HG03354 (cell line): ENCODE measurements around the gene SYDE2.
"Not testable (repeated sequence)": the region's sequence is repeated elsewhere in the genome, so short reads cannot be mapped to it uniquely, and the experiment has no call there.

Source experiments
- ATAC-seq: cut with Tn5 transposase; IDR thresholded peaks from one replicate; pipeline ENCODE4 v1.9.1; 2021; ENCODE audit warnings: mild to moderate bottlenecking; ENCODE audit not compliant: unreplicated experiment, poor library complexity, severe bottlenecking

Gene SYDE2, protein sequence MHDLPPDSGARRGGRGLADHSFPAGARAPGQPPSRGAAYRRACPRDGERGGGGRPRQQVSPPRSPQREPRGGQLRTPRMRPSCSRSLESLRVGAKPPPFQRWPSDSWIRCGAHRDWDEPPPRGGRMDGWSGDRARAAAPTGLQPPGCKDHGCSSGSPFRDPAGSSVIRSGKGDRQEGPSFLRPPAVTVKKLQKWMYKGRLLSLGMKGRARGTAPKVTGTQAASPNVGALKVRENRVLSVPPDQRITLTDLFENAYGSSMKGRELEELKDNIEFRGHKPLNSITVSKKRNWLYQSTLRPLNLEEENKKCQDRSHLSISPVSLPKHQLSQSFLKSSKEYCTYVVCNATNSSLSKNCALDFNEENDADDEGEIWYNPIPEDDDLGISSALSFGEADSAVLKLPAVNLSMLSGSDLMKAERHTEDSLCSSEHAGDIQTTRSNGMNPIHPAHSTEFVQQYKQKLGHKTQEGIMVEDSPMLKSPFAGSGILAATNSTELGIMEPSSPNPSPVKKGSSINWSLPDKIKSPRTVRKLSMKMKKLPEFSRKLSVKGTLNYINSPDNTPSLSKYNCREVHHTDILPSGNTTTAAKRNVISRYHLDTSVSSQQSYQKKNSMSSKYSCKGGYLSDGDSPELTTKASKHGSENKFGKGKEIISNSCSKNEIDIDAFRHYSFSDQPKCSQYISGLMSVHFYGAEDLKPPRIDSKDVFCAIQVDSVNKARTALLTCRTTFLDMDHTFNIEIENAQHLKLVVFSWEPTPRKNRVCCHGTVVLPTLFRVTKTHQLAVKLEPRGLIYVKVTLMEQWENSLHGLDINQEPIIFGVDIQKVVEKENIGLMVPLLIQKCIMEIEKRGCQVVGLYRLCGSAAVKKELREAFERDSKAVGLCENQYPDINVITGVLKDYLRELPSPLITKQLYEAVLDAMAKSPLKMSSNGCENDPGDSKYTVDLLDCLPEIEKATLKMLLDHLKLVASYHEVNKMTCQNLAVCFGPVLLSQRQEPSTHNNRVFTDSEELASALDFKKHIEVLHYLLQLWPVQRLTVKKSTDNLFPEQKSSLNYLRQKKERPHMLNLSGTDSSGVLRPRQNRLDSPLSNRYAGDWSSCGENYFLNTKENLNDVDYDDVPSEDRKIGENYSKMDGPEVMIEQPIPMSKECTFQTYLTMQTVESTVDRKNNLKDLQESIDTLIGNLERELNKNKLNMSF

DNA sequence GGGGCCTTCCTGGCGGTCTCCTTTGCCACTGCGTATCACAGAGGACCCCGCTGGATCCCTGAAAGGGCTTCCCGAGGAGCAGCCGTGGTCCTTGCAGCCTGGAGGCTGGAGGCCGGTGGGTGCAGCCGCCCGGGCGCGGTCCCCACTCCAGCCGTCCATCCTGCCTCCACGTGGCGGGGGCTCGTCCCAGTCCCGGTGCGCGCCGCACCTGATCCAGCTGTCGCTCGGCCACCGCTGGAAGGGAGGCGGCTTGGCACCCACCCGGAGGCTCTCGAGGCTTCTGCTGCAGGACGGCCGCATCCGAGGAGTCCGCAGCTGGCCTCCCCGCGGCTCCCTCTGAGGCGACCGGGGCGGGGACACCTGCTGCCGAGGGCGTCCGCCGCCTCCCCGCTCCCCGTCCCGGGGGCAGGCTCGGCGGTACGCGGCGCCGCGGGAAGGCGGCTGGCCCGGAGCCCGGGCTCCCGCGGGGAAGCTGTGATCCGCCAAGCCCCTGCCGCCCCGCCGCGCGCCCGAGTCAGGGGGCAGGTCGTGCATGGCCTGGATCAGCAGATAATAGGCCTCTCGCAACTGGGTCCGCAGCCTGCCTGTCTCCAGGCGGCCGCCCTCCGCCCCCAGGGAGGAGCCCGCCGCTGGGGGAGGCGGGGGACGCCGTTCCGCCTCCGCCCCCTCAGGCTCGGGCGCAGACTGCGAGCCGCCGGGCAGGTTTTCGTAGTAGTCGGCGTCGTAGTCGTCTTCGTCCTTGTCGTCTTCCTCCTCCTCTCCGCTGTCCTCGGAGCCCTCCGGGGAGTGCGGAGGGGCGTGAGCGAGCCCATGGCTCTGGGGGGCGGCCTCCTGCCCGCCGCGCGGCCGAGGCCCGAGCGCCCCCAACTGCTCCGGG, at the start of gene SYDE2:
SYDE2 (minus strand) TSS at position 554 of the 877 bp plus-strand sequence; CDS start at position 534, 20 bp downstream.
- peak; percentile 78 for ATAC-seq

DNA sequence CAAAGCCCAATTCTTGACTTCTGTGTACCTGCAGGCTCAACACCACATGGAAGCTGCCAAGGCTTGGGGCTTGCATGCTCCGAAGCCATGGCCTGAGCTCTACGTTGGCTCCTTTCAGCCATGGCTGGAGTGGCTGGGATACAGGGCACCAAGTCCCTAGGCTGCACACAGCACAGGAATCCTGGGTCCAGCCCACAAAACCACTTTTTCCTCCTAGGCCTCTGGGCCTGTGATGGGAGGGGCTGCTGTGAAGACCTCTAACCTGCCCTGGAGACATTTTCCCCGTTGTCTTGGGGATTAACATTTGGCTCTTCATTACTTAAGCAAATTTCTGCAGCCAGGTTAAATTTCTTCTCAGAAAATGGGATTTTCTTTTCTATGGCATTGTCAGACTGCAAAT, 48.2 kb upstream of the SYDE2 start:
- ATAC-seq: not testable (repeated sequence)

DNA sequence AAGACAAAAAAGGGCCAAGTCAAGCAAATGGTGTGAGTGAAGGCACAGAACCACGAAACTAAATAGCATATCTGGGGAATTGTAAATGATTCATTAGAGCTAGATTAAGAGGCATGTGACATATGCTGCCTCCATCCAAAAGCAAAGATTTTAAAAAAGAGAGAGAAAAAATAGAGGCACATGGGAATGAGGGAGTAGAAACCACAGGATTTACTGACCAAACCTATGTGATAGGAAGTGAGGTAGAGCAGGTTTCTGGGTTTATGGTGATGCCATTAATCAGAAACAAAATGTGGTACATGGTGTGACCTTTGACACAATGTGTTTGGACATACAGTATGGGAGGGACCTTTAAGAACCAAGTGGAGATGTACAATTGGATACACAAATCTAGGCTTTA, 45.1 kb upstream of the SYDE2 start:
- ATAC-seq: no peak

DNA sequence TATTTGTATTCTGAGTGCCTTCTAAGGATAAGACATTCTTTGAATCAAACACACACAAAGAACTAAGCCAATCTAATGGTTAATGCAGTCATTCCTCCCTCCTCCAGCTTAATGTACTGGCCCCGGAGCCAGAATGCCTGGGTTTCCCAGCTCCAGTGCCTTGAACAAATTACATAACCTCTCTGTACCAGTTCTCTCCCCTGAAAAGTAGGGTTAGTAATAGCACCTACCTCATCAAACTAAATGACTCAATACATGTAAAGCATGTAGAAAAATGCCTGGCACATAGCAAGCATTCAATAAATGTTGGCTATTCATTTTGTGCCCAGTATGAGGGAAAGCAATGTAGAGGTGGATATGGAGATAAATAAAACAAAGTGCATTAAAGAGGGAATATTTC, 44.6 kb upstream of the SYDE2 start:
- ATAC-seq: no peak

DNA sequence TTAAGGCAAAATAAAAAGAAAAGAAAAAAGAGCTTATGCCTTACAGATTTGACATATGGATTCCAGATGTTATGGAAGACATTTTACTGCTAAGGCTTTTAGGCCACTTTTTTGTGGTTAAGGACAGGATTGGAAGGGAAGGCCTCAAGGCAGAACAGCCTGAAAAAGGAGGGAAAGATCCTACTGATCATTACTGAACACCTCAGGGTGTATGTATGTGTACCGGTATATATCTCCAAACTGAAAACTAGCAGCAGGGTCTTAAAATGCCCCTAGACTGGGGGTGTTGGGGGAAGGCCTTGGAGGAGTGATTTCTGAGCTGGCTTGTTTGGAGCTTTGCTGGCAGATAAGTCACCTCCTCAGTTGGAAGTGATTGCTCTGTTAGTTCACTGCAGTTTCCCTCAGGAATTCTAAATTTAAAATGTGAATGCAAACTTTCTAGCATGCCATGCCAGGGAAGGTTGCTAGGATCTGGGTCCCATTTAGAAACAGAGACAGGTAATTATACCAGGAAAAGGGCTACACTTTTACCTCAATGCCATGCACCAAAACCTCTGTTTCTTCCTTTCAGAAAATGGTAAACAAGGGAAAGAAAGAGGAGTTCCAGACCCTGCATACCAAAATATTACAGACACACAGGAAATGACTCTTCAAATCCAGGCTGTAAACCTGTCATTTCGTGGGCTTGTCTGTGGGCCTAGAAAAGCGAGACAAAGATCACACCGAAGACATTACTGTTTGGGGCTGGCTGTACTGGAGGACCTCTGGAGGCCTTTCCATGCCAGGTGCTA, 43.6 kb upstream of the SYDE2 start:
- ATAC-seq: no peak

DNA sequence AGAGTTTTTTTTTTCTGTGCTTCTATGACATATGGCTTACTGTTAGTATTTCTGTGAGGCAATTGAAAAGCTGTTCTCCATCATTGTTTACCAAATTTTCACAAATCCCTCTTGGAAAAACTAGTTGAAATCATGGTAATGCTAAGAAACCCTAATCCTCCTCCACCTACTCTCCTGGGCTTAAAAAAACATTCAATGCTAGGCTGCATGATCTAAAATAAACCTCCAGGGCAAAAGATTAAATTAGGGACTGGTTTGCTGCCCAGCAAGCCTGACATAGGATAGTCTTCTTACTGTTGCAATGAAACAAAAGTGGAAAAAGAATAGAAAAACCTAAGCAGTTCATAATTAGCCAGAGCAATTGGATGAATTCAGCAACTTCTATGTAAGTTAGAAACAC, 42.6 kb upstream of the SYDE2 start:
- ATAC-seq: no peak

DNA sequence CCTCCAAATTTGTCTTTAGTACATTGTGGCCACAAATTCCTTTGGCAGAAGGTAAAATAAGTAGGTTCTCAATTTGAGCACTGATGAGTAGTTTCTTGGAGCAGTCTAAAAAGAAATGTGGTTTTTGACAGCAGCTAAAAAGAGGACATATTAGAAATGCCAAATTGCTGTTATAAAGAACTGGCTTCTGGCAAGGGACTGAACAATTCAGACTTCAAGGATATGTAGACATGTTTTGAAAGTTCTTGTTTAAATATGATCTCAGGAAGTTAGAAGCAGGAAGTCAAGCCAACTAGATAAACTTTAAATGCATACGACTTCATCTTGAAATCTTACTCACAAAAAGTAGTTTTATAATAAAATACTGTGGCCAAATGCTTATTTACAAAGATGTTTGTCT, 39.8 kb upstream of the SYDE2 start:
- ATAC-seq: no peak

DNA sequence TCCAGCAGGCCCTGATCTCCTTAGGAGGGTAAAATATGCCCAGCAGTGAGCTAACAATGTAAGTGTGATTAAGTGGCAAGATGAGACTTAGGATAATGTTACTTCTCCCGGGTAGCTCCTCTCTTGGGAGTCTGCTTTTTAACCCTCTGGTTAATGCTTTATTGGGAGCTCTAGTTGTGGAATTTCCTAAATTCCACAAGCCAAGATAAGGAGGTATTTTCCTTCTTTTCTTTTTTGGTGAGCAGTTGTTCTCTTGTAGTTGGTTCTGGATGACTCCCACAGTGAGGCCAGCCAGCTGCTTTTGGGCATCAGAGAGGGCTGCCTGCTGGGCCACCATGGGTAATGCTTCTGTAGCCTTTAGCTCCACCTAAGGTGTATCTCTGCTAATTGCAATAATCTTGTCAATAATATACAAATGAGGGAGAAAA, 39.4 kb upstream of the SYDE2 start:
- ATAC-seq: no peak

DNA sequence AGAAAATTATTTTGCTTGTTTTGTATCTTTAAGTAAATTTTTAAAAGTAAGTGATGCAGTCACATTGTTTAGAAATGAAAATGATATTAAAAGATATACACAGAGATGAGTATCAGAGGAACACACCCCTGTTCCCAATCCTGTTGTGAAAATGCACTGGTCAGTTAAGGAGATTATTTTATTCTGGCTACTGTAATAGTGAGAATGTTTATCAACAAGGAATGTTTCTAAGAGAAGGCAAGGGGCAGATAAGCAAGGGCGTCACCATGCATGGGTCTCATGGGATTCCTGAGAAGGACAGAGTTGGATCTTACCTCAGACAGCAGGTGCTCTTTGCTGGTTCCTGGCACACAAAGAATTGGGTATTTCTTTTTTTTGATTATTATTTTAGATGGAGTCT, 36.8 kb upstream of the SYDE2 start:
- no peak for ATAC-seq

DNA sequence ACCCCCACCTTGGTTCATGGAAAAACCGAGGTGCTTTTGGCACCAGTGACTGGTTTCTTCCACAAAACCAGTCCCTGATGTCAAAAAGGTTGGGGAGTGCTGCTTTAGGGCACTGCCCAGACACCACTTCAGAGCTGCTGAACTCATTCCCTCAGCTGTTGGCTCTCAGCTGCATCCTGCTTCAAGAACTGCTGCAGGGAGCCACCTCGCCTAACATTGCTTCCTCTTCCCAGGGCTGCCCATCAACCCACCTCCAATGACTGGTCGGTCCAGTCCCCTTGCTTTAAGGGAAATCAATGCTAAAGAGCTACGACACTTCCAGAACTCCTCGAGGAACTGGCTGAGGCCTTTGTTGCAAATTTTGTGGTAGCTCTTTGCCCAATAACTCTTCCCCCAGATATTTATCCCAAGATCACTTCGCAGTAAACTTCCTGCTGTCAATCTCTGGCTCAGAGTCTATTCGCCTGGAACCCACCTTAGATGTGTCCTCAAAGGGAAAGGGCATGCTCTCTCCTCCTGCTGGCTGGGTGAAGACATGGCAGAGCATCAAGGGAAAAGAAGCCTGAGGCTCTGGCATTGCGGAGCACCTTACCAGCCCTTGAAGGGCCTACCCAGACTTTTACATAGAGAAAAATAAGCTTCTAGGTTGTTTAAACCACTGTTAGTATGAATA, 29.6 kb upstream of the SYDE2 start:
- no peak for ATAC-seq

DNA sequence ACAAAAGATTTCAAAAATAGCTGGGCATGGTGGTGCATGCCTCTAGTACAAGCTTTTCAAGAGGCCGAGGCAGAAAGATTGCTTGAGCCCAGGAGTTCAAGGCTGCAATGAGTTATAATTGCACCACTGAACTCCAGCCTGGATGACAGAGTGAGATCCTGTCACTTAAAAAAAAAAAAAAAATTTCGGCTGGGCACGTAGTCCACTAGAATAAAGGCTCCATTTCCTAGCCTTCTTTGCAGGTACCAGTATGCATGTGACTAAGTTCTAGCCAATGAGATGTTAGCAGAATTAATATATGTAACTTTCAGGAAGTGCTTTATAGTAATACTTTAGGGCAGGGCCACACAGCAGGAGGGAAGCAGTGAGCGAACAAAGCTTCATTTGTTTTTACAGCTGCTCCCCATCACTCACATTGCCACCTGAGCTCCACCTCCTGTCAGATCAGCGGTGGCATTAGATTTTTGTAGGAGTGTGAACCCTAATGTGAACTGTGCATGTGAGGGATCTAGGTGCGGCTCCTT, 28.8 kb upstream of the SYDE2 start:
- ATAC-seq: no peak

DNA sequence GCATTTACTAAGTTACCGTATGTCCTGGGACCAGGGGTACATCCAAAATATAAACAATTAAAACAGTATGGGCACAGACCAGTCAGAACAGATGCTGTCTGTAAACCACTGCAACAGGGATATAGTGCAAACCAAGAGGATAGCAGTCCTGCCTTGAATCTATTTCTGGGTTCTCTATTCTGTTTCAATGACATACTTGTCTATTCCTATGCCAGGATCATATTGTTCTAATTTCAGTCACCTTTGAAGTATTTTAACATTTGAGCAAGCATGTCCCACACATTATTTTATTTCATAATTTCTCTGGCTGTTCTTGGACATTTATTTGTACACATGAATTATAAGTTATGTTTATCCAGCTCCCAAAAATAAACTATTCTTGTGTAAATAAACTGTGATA, 28.2 kb upstream of the SYDE2 start:
- no peak for ATAC-seq

DNA sequence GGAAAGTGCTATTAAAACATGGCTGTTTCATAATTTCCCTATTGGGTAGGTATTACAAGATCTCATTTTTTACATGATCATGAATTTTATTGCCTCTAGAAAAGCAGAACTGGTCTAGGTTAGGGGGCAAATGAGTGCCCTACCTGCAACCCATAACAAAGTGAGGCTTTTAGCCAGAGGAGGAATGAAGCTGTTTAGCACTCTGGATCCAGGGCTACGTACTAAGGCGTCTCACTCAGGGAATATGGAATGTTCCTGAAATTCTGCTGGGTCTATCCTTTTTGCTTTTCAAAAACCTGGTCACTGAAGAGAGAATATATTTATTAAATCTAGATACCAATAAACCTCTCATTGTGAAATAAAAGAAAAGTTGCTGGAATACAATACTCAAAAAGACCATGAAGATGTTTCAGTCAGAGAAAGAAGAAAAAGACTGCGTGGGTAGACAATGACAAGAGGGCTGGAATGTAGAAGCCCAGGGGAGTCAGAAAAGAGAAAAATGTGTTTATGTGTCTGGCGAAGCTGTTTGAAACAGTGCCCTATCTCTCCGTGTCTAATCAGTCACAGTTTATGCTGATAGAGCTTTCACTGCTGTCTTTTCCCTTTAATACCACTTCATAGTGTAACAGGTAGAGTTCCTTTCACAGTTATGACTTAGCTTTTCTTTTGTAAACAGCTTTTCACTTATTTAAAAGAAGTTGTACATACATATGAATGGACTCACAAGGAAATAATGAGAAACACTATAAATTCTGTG, 25.0 kb upstream of the SYDE2 start:
- ATAC-seq: no peak

DNA sequence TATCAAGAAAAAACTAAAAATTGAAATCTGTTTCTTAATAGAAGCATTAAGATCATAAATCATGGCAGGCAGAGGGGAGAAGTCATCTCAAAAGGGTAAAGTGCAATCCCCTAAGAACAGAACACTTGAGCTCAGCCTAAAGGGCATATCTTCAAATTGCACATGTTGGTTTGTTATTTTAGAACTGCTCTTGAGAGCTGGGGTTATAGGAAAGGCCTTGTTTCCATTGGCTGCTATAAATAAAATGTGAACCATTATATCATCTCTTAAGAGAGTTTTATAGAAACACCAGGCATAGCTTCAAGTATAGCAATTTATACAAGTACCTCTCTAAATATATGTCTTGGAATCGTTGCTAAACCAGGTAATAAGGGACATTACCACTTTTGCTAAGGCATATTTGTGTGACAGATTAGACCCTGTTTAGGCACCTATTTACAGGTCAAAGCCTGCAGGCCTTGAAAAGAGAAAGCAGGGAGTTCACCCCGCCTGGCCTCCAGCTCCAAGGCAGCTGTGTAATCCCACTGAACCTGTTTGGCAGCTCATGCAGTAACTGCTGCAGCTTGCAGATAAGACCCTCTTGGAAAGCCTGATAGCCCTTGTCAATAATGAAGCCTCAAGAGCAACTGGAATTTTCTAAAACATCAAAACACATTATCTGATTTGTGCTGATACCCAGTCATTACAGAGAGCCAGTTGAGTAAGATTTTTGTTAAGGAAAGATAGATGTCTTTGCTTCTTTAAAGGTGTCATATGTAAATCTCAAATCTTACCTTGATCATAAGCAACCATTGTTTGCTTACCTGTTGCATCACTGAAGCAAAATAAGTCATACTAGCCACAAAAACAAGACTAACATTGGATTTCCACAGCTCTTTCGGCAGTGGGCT, 24.2 kb upstream of the SYDE2 start:
- ATAC-seq: no peak

DNA sequence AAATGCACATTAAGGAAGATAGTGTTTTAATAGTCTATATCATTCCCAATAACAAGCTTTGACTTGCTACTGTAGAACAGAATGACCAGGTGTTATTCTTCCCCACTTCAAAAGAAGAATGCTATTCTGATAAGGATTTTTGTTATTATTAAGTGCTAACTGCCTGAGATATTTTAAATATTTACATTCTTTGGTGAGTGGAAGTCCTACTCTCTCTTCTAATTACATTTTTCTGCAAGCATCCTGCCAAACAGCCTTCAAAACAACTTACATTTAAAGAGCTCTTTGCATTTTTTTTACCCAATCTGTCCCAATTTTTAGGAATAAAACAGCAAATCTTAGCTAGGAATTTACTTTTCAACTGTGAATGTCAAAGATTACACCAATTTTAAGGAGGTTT, 23.5 kb upstream of the SYDE2 start:
- no peak for ATAC-seq

DNA sequence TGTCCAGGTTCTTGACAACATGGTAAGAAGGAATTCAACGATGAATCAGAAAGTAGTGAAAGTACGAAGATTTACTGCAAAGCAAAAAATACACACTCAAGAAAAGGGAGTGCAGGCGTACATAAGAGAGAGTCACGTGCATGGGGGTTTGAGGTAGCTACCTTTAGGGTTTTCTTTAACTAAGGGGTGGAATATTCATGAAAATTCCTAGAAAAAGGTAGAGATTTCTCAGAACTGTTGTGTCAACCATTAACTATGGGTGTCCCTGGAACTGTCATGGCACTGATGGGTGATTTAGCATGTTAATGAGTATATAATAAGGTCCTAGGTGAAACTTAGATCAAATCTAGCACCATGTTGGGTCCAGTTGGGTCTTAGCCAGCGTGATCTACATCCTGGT, 22.5 kb upstream of the SYDE2 start:
- ATAC-seq: no peak
